ENCODE data around the gene MEIKIN. TPM values are rescaled to one million over a fixed set of nuclear protein-coding genes. Genes with fewer than 3 reads are reported as not detected.

Gene MEIKIN
- total and polyA plus RNA-seq, 12 donors = 0.09 TPM; not detected in 11

GRCh38 chr5:131814990-131815389, 130.5 kb downstream of the MEIKIN start:
- intact Hi-C loops (cut with DNase I) = loop anchor here in 7 of 10 donors (5.0 kb wide), 3 partner anchors 187 to 247 kb away; partner anchors contain the start of gene IL3 (in 1 of the 7)
- H3K4me1 ChIP-seq = peaks cover 0 to 21% (median 6%) of the 10 kb centered on the region in 9 donors
- H3K4me3 ChIP-seq = no peak overlapping the region
- no peaks in the 10 kb centered on the region for H3K9me3 ChIP-seq
- 46 to 49% methylated on average over 2 of the region's 2 CpGs for WGBS, 2 donors
- no peaks in the 10 kb centered on the region for H3K27me3 ChIP-seq
- no peaks in the 10 kb centered on the region for H3K36me3 ChIP-seq
- no peak for TF ChIP-seq CTCF (IDR thresholded peaks at IDR 0.05)
- H3K27ac ChIP-seq = no peak overlapping the region
- DNase-seq (no peak), ATAC-seq (no peak)

GRCh38 chr5:131812371-131813160, 132.9 kb downstream of the MEIKIN start:
- peaks cover 0 to 21% (median 6%) of the 10 kb centered on the region in 9 donors for H3K4me1 ChIP-seq
- no peak for TF ChIP-seq CTCF (IDR thresholded peaks at IDR 0.05)
- no peak for ATAC-seq
- H3K27me3 ChIP-seq = no peaks in the 10 kb centered on the region
- no peak overlapping the region for H3K27ac ChIP-seq
- WGBS, 2 donors = 54 to 61% methylated on average over 4 of the region's 4 CpGs
- no peaks in the 10 kb centered on the region for H3K9me3 ChIP-seq
- DNase-seq = no peak
- H3K36me3 ChIP-seq = no peaks in the 10 kb centered on the region
- intact Hi-C loops (cut with DNase I) = loop anchor here in 8 of 10 donors (2.0 to 5.0 kb wide), 4 partner anchors 190 to 250 kb away; partner anchors contain the start of gene IL3 (in 1 of the 8)
- H3K4me3 ChIP-seq = no peak overlapping the region

GRCh38 chr5:131810510-131811249, 134.8 kb downstream of the MEIKIN start:
- Histone ChIP-seq H3K4me1 (peaks cover 0 to 28% (median 8%) of the 10 kb centered on the region in 9 donors), H3K9me3 (no peaks in the 10 kb centered on the region), H3K4me3 (no peak overlapping the region), H3K27ac (peak overlapping the region in 6 of 10 donors; percentile 18 to 85 (median 70)), H3K36me3 (no peaks in the 10 kb centered on the region), H3K27me3 (no peaks in the 10 kb centered on the region)
- no peak for DNase-seq
- intact Hi-C loops (cut with DNase I) = loop anchor here in 9 of 10 donors (2.0 to 5.0 kb wide), 4 partner anchors 192 to 252 kb away; partner anchors contain the start of gene IL3 (in 1 of the 9)
- TF ChIP-seq CTCF (IDR thresholded peaks at IDR 0.05) = peak in 7 of 9 donors; percentile 29 to 62 (median 42)
- ATAC-seq = peak; percentile 79 to 92 (median 86)
- 1 to 7% methylated on average over 3 of the region's 3 CpGs for WGBS, 2 donors

All from heart right ventricle (tissue), 16 donors.